Measurements from ENCODE around the gene ANO9.

Gene ANO9

DNA sequence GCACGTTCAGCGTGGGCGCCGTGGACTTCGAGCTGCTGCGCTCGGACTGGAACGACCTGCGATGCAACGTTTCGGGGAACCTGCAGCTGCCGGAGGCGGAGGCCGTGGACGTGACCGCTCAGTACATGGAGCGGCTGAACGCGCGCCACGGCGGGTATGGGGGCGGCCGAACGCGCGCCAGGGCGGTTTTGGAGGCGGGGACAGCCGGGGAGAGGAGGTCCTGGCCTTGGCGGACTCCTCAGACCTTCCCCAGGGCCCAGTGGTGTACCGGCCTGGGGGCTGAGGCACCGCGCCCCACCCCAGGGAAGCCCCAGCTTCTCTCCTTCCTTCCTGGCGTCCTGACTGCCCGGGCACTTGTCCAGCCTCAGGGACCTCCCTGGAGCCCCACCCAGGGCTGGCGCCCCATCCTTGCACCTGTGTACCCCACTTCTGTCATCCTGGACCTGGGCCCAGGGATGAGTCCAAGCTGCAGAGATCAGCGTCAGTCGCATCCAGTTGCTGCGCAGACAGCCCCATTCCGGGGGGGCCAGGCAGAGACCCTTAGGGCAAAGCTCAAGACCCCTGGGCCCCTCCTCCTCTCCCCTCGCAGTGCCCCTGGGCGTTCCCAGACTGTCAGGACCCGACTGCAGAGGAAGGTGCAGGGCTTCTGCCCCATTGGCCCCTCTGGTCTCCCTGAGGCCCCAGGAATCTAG, 64.5 kb downstream of the ANO9 start:
- Histone ChIP-seq H4K20me1 (ENCODE audit: insufficient read depth, low read length) (no peaks in the 10 kb centered on the region), H3K4me3 (ENCODE audit: low read length) (no peak overlapping the region), H3K4me2 (ENCODE audit: low read depth, low read length) (no peak overlapping the region), H2AFZ (ENCODE audit: low read length) (no peak overlapping the region), H3K79me2 (ENCODE audit: low read length) (no peaks in the 10 kb centered on the region), H3K36me3 (replicated peaks; ENCODE audit: insufficient read depth, low read length) (no peaks in the 10 kb centered on the region), H3K4me1 (ENCODE audit: low read length) (no peaks in the 10 kb centered on the region), H3K27me3 (replicated peaks; ENCODE audit: insufficient read depth, low read length) (peaks cover 54% of the 10 kb centered on the region), H3K9ac (ENCODE audit: low read length) (no peak overlapping the region), H3K9me3 (replicated peaks; ENCODE audit: insufficient read depth, low read length) (no peaks in the 10 kb centered on the region), H3K9me2 (replicated peaks; ENCODE audit: insufficient read depth, low read length) (no peaks in the 10 kb centered on the region), H3F3A (ENCODE audit: insufficient read depth, low read length) (no peaks in the 10 kb centered on the region), H3K27ac (ENCODE audit: low read length) (no peak overlapping the region)
- TF ChIP-seq, protein P1, sequence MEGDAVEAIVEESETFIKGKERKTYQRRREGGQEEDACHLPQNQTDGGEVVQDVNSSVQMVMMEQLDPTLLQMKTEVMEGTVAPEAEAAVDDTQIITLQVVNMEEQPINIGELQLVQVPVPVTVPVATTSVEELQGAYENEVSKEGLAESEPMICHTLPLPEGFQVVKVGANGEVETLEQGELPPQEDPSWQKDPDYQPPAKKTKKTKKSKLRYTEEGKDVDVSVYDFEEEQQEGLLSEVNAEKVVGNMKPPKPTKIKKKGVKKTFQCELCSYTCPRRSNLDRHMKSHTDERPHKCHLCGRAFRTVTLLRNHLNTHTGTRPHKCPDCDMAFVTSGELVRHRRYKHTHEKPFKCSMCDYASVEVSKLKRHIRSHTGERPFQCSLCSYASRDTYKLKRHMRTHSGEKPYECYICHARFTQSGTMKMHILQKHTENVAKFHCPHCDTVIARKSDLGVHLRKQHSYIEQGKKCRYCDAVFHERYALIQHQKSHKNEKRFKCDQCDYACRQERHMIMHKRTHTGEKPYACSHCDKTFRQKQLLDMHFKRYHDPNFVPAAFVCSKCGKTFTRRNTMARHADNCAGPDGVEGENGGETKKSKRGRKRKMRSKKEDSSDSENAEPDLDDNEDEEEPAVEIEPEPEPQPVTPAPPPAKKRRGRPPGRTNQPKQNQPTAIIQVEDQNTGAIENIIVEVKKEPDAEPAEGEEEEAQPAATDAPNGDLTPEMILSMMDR (IDR thresholded peaks at IDR 0.05; ENCODE audit: low read length) = no peak
- no peak for TF ChIP-seq EZH2phosphoT487 (IDR thresholded peaks at IDR 0.05; ENCODE audit: low read length)
- TF ChIP-seq EZH2 (optimal IDR thresholded peaks at IDR 0.05; ENCODE audit: low read depth, low read length) = no peak
- no peak for DNase-seq

DNA sequence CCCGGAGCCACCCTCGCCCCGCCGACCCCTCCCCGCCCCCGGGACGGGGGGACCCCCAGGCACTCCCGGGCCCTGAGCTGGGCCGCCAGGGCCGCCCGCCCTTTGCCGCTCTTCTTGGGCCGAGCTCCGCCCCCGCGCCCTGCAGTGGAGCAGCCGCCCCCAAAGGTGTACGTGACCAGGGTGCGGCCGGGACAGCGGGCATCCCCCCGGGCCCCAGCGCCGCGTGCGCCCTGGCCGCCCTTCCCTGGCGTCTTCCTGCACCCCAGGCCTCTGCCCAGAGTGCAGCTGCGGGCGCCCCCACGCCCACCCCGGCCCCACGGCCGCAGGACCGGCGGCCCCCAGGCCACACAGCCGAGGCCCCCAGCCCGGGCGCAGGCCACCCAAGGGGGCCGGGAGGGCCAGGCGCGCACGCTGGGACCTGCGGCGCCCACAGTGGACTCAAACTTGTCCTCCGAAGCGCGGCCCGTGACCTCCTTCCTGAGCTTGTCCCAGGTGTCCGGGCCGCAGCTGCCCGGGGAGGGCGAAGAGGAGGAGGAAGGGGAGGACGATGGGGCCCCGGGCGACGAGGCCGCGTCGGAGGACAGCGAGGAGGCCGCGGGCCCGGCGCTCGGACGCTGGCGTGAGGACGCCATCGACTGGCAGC, 65.2 kb downstream of the ANO9 start:
- Histone ChIP-seq H3K9me2 (replicated peaks; ENCODE audit: insufficient read depth, low read length) (no peaks in the 10 kb centered on the region), H4K20me1 (ENCODE audit: insufficient read depth, low read length) (no peaks in the 10 kb centered on the region), H3K4me3 (ENCODE audit: low read length) (no peak overlapping the region), H3K27ac (ENCODE audit: low read length) (no peak overlapping the region), H3K4me2 (ENCODE audit: low read depth, low read length) (no peak overlapping the region), H2AFZ (ENCODE audit: low read length) (no peak overlapping the region), H3F3A (ENCODE audit: insufficient read depth, low read length) (no peaks in the 10 kb centered on the region), H3K36me3 (replicated peaks; ENCODE audit: insufficient read depth, low read length) (no peaks in the 10 kb centered on the region), H3K9me3 (replicated peaks; ENCODE audit: insufficient read depth, low read length) (no peaks in the 10 kb centered on the region), H3K4me1 (ENCODE audit: low read length) (no peaks in the 10 kb centered on the region), H3K27me3 (replicated peaks; ENCODE audit: insufficient read depth, low read length) (peaks cover 54% of the 10 kb centered on the region), H3K9ac (ENCODE audit: low read length) (no peak overlapping the region), H3K79me2 (ENCODE audit: low read length) (no peaks in the 10 kb centered on the region)
- no peak for TF ChIP-seq EZH2 (optimal IDR thresholded peaks at IDR 0.05; ENCODE audit: low read depth, low read length)
- TF ChIP-seq, protein P1 (IDR thresholded peaks at IDR 0.05; ENCODE audit: low read length) = no peak
- TF ChIP-seq EZH2phosphoT487 (IDR thresholded peaks at IDR 0.05; ENCODE audit: low read length) = no peak
- no peak for DNase-seq

GRCh38 chr11:375065-376025, 66.5 kb downstream of the ANO9 start:
- Histone ChIP-seq H3K4me3 (ENCODE audit: low read length) (no peak overlapping the region), H3K36me3 (replicated peaks; ENCODE audit: insufficient read depth, low read length) (no peaks in the 10 kb centered on the region), H4K20me1 (ENCODE audit: insufficient read depth, low read length) (no peaks in the 10 kb centered on the region), H3K27ac (ENCODE audit: low read length) (no peak overlapping the region), H3K4me2 (ENCODE audit: low read depth, low read length) (no peak overlapping the region), H3K9me3 (replicated peaks; ENCODE audit: insufficient read depth, low read length) (no peaks in the 10 kb centered on the region), H3K79me2 (ENCODE audit: low read length) (no peaks in the 10 kb centered on the region), H2AFZ (ENCODE audit: low read length) (no peak overlapping the region), H3K9me2 (replicated peaks; ENCODE audit: insufficient read depth, low read length) (no peaks in the 10 kb centered on the region), H3K4me1 (ENCODE audit: low read length) (no peaks in the 10 kb centered on the region), H3F3A (ENCODE audit: insufficient read depth, low read length) (no peaks in the 10 kb centered on the region), H3K27me3 (replicated peaks; ENCODE audit: insufficient read depth, low read length) (peaks cover 57% of the 10 kb centered on the region), H3K9ac (ENCODE audit: low read length) (no peak overlapping the region)
- DNase-seq = no peak
- no peak for TF ChIP-seq EZH2 (optimal IDR thresholded peaks at IDR 0.05; ENCODE audit: low read depth, low read length)
- TF ChIP-seq, protein P1 (IDR thresholded peaks at IDR 0.05; ENCODE audit: low read length) = no peak
- TF ChIP-seq EZH2phosphoT487 (IDR thresholded peaks at IDR 0.05; ENCODE audit: low read length) = no peak
